Heart right ventricle (tissue), 16 donors: ENCODE measurements around the gene COPZ1. TPM values are rescaled to one million over a fixed set of nuclear protein-coding genes. Genes with fewer than 3 reads are reported as not detected.

ENCODE experiments used
- ATAC-seq, 8 donors: fragments of 200-7000 bp; cut with Tn5 transposase; one replicate each; pipeline ENCODE4 v1.9.1; 2020; ENCODE audit warnings: mild to moderate bottlenecking in 8 of 8, moderate library complexity in 8 of 8, moderate number of reproducible peaks in 1 of 8
- DNase-seq, 2 donors: peaks; one replicate each; pipeline ENCODE4 v3.0.0-alpha.2; 2020
- H3K27ac ChIP-seq, 10 donors: fragments of 200-600 bp; sonication (generic) in 2 of 10; one replicate each; pipeline versions ENCODE4 v1.5.0 to v1.8.0; 2020 to 2022; ENCODE audit warnings: mild to moderate bottlenecking in 3 of 10
- H3K27me3 ChIP-seq, 7 donors: fragments of 200-600 bp; one replicate each; pipeline ENCODE4 v1.8.0; 2021 to 2022; ENCODE audit warnings: mild to moderate bottlenecking in 2 of 7
- H3K36me3 ChIP-seq, 9 donors: fragments of 200-600 bp; sonication (generic) in 1 of 9; one replicate each; pipeline versions ENCODE4 v1.5.0 to v1.8.0; 2020 to 2022; ENCODE audit warnings: mild to moderate bottlenecking in 2 of 9
- H3K4me1 ChIP-seq, 9 donors: fragments of 200-600 bp; sonication (generic) in 1 of 9; one replicate each; pipeline versions ENCODE4 v1.5.0 to v1.8.0; 2020 to 2022; ENCODE audit warnings: mild to moderate bottlenecking in 4 of 9
- H3K4me3 ChIP-seq, 10 donors: fragments of 200-600 bp; sonication (generic) in 2 of 10; one replicate each; pipeline versions ENCODE4 v1.5.0 to v1.8.0; 2020 to 2022; ENCODE audit warnings: mild to moderate bottlenecking in 7 of 10, moderate library complexity in 2 of 10
- H3K9me3 ChIP-seq, 11 donors: fragments of 200-600 bp in 10 of 11; sonication (generic) in 2 of 11; one replicate each; pipeline versions ENCODE4 v1.5.0 to v1.8.0; 2013 to 2022; ENCODE audit warnings: mild to moderate bottlenecking in 2 of 11, control low read depth in 1 of 11, moderate library complexity in 1 of 11
- WGBS, 2 donors: extraction: QIAGEN DNeasy Blood & Tissue Kit; methylation state at CpG; one replicate each; pipeline ENCODE4 v1.1.7; 2013; ENCODE audit warnings: inconsistent platforms in 1 of 2; 5-methylcytosine and 5-hydroxymethylcytosine counted together
- intact Hi-C, 10 donors: fragments of 100-400 bp; cut with DNase I; formaldehyde crosslinking; loops; one replicate each; pipeline versions ENCODE4 v1.11.1 to v1.14.2; 2022
- polyA plus RNA-seq, 2 donors: library from polyadenylated mRNA; stranded (reverse); fragments of 200-250 nt; gene quantifications; one replicate each; pipeline ENCODE4 v1.2.3, GENCODE V29; 2013
- total RNA-seq, 10 donors: library from RNA; stranded (reverse); fragmentation: NEBNext Ultra II Directional in 3 of 10; extraction: Animal tissue kit (Norgen Biotek cat#: 25700) in 3 of 10; gene quantifications; one replicate each; pipeline versions ENCODE4 v1.2.1 to v1.2.4, GENCODE V29; 2021 to 2023
- TF ChIP-seq, protein P1 (sequence below), 9 donors: fragments of 200-600 bp; sonication (generic) in 2 of 9; IDR thresholded peaks; one replicate each; pipeline versions ENCODE4 v1.5.0 to v1.8.0; 2021 to 2022; ENCODE audit warnings: antibody characterized with exemption in 9 of 9, mild to moderate bottlenecking in 5 of 9, moderate library complexity in 1 of 9
- donor health status: Arrhythmogenic right ventricular cardiomyopathy.
- donor health status: ischemic (EF 13 %, LVEDD 7.1; RV severe dilation, severe dysfunction).
- donor health status: healthy with polysubstance abuse.
- donor health status: DM: no; HTN: yes; CAD: no.
- donor health status: DM: no; HTN: no; CAD: no.
- donor health status: ischemic (EF 25% LVEDD 6.9; RV normal size, moderate dysfunction).
- donor health status: ischemic (EF 25% LVEDD 5.7; RV mildly dilated, moderate dysfunction).
- donor health status: healthy.
- donor health status: DM: yes; HTN: yes; CAD: no.
- donor health status: Ischemic cardiomyopathy.
- donor health status: ischemic (EF 35%, LVEDD 5.7; RV mildly dilated, moderate dysfunction).
- donor health status: nonischemic (EF 11% LVEDD 7.7; RV severe dilation, severe dysfunction).
- donor health status: DM: yes; HTN: yes; CAD: no.
- donor health status: PGD.
- donor health status: ischemic (EF 29% LVEDD 5.4; RV normal size, mild dysfunction).
- donor health status: nonischemic (EF 23%, LVEDD 6.1; RV moderate dilation, normal function).

Gene COPZ1
- total and polyA plus RNA-seq, 12 donors = 64.0 to 152 (median 131) TPM

DNA sequence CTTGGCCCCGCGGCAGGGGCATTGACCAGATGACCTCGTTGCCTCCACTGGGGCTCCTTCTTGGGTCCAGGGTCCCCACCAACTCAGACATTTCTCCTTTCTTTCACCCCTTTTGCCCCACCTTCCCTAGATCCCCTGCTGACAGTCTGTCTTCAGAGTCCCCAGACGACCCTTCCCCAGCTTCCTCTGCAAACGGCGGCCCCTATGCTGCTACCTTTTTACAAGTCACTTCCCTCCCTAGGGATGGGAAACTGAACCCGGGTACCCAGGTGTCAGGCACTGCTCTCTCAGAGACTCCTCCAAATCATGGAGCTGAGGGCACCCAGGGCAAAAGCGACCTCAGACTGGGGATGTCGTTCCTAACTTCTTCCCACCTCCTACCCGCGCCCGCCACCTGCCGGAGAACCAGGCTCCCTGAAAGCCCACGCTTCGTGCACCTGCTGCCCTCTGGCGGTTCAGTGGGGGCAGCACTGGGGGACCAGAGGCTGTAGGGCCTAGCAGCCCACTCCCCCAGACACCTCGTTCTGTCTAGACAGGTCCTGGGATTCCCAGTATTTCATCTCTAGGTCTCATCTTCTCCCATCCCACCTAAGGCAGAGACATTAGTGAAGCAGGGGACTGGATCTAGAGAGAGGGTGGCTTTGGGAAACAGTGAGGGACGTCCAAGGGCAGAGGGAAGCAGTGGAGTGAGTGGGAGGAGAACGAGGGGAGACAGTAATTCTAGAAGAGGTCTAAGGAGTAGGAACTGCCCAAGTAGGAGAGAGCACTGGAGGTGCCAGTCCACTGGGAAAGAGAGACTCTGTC, 54.7 kb downstream of the COPZ1 start:
- TF ChIP-seq, protein P1, sequence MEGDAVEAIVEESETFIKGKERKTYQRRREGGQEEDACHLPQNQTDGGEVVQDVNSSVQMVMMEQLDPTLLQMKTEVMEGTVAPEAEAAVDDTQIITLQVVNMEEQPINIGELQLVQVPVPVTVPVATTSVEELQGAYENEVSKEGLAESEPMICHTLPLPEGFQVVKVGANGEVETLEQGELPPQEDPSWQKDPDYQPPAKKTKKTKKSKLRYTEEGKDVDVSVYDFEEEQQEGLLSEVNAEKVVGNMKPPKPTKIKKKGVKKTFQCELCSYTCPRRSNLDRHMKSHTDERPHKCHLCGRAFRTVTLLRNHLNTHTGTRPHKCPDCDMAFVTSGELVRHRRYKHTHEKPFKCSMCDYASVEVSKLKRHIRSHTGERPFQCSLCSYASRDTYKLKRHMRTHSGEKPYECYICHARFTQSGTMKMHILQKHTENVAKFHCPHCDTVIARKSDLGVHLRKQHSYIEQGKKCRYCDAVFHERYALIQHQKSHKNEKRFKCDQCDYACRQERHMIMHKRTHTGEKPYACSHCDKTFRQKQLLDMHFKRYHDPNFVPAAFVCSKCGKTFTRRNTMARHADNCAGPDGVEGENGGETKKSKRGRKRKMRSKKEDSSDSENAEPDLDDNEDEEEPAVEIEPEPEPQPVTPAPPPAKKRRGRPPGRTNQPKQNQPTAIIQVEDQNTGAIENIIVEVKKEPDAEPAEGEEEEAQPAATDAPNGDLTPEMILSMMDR (IDR thresholded peaks at IDR 0.05) = peak; percentile 100
- Histone ChIP-seq H3K36me3 (no peaks in the 10 kb centered on the region), H3K27me3 (no peaks in the 10 kb centered on the region), H3K27ac (peak overlapping the region in 9 of 10 donors; percentile 63 to 87 (median 76)), H3K9me3 (no peaks in the 10 kb centered on the region), H3K4me1 (peaks cover 6 to 55% (median 31%) of the 10 kb centered on the region in 9 donors), H3K4me3 (peak overlapping the region; percentile 37 to 63 (median 58))
- intact Hi-C loops = loop anchor here in 1 of 10 donors (10.0 kb wide), 1 partner anchor 375 kb away; the partner anchor contains the start of genes HOXC8 and HOXC9
- DNase-seq (peak; percentile 93 to 94), ATAC-seq (peak; percentile 79 to 94 (median 87))
- WGBS, 2 donors = 8 to 9% methylated on average over 19 of the region's 19 CpGs

DNA sequence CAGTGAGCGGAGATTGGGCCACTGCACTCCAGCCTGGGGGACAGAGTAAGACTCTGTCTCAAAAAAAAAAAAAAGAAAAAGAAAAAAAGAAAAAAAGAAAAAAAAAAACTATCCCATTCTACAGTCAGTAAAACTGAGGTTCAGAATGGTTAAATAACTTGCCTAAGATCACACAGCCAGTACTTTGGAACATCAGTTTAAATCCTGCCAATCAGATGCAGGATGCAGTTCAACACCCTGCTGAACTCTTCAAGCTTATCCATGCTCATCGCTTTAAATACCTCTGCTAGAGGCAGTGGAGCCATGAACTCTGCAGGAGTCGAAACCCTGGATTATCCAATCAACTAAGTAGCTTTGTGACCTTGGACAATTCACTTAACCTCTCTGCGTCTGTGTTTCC, 56.2 kb downstream of the COPZ1 start:
- 92 to 94% methylated on average over 4 of the region's 4 CpGs for WGBS, 2 donors
- no peak for DNase-seq
- Histone ChIP-seq H3K36me3 (no peaks in the 10 kb centered on the region), H3K27ac (no peak overlapping the region), H3K4me1 (peaks cover 0 to 55% (median 16%) of the 10 kb centered on the region in 9 donors), H3K4me3 (no peak overlapping the region), H3K27me3 (no peaks in the 10 kb centered on the region), H3K9me3 (no peaks in the 10 kb centered on the region)
- no peak for ATAC-seq
- TF ChIP-seq, protein P1 (IDR thresholded peaks at IDR 0.05) = no peak
- intact Hi-C loops = no loop called here

DNA sequence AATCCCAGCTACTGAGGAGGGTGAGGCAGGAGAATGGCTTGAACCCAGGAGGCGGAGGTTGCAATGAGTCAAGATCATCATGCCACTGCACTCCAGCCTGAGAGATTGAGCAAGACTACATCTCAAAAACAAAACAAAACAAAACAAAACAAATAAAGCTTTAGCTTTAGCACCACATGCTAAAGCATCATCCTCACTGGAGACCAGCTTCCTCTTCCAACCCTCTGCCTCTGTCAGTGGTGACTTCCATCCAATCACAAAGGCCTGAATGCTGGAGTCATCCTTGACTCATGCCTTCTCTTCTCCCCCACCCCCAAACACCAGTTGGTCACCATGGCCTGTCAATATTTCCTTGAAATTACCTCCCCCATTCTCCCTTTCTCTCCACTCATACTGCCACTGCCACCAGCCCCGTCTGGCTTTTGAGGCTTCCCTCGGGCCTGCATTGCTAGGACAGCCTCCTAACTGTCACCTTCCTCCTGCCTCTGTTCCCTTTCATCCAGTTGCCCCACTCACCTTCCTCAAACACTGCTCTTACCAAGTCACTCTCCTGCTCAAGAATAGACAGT, 58.2 kb downstream of the COPZ1 start:
- Histone ChIP-seq H3K4me1 (peaks cover 0 to 57% (median 10%) of the 10 kb centered on the region in 9 donors), H3K9me3 (no peaks in the 10 kb centered on the region), H3K4me3 (peak overlapping the region in 1 of 10 donors; percentile 49), H3K27me3 (no peaks in the 10 kb centered on the region), H3K36me3 (no peaks in the 10 kb centered on the region), H3K27ac (peak overlapping the region in 1 of 10 donors; percentile 88)
- DNase-seq (no peak), ATAC-seq (peak in 1 of 8 donors; percentile 22)
- intact Hi-C loops = no loop called here
- WGBS, 2 donors = 84 to 94% methylated on average over 3 of the region's 3 CpGs
- TF ChIP-seq, protein P1 (IDR thresholded peaks at IDR 0.05) = no peak

DNA sequence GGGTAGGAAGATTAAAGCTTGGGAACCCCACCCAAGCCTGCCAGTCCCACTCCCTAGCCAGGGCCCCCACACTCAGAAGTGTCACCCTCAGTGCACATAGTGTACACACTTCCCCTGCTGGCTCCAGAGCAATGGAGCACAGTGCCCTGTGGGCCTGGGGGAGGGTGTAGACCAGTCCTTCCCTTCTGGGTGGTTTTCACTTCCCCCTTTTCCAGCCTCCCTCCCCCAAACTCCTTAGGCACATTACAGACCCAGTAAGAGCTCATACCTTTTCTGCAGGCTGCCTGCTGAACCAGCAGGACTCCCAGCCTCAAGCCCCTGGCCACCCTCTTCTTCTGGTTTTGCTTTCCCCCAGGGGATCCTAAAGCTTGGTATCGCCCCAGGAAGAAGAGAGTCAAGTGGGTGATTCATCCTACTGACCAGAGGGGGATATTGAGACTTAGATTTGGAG, 59.7 kb downstream of the COPZ1 start, which contains the start of gene ZNF385A:
Gene ZNF385A, minus strand, starts transcription at position 143 of the 451 bp plus-strand sequence. CDS start 219 bp downstream, outside the sequence.
- TF ChIP-seq, protein P1 (IDR thresholded peaks at IDR 0.05) = no peak
- no peaks in the 10 kb centered on the region for H3K9me3 ChIP-seq
- peak within 1 kb of the TSS in 7 of 10 donors; percentile 5 to 49 (median 27) for H3K4me3 ChIP-seq
- ATAC-seq (peak in 7 of 8 donors; percentile 10 to 36 (median 18)), DNase-seq (no peak)
- intact Hi-C loops = no loop called here
- peak within 1 kb of the TSS in 9 of 10 donors; percentile 13 to 88 (median 58) for H3K27ac ChIP-seq
- H3K4me1 ChIP-seq = peaks cover 0 to 47% (median 5%) of the 10 kb centered on the region in 9 donors
- no peaks in the 10 kb centered on the region for H3K36me3 ChIP-seq
- 85 to 94% methylated on average over 1 of the region's 1 CpG for WGBS, 2 donors
- H3K27me3 ChIP-seq = no peaks in the 10 kb centered on the region
